ENCODE data around the gene CNOT1. TPM values are rescaled to one million over a fixed set of nuclear protein-coding genes. Genes with fewer than 3 reads are reported as not detected.
"Not testable (repeated sequence)": the region's sequence is repeated elsewhere in the genome, so short reads cannot be mapped to it uniquely, and the experiment has no call there.

The CNOT1 gene
- total RNA-seq, 1 donor from 2014 or later, result 128 TPM

- DNase-seq (ENCODE audit: low spot score), result no peak
Observed at GRCh38 chr16:58582133-58582532, 47.5 kb downstream of the CNOT1 start.

- DNase-seq (ENCODE audit: low spot score), result no peak
Observed at GRCh38 chr16:58579587-58579986, 50.0 kb downstream of the CNOT1 start.

- DNase-seq (ENCODE audit: low spot score), result no peak
Observed at GRCh38 chr16:58578642-58579041, 51.0 kb downstream of the CNOT1 start.

GRCh38 chr16:58577141-58577540, 52.5 kb downstream of the CNOT1 start:
- no peak for DNase-seq (ENCODE audit: low spot score)

GRCh38 chr16:58574895-58575294, 54.7 kb downstream of the CNOT1 start:
- DNase-seq (ENCODE audit: low spot score), result no peak

- not testable (repeated sequence) for DNase-seq (ENCODE audit: low spot score)
Observed at GRCh38 chr16:58565697-58566096, 63.9 kb downstream of the CNOT1 start.

GRCh38 chr16:58563775-58564174, 65.9 kb downstream of the CNOT1 start:
- no peak for DNase-seq (ENCODE audit: low spot score)

- DNase-seq (ENCODE audit: low spot score), result no peak
Observed at GRCh38 chr16:58563235-58563634, 66.4 kb downstream of the CNOT1 start.

GRCh38 chr16:58556678-58557077, 72.9 kb downstream of the CNOT1 start:
- DNase-seq (ENCODE audit: low spot score), result no peak

GRCh38 chr16:58551496-58551895, 78.1 kb downstream of the CNOT1 start:
- no peak for DNase-seq (ENCODE audit: low spot score)

GRCh38 chr16:58548378-58548777, 81.2 kb downstream of the CNOT1 start:
- DNase-seq (ENCODE audit: low spot score), result no peak

- no peak for DNase-seq (ENCODE audit: low spot score)
Observed at GRCh38 chr16:58543685-58544084, 85.9 kb downstream of the CNOT1 start.

- no peak for DNase-seq (ENCODE audit: low spot score)
Observed at GRCh38 chr16:58542291-58542690, 87.3 kb downstream of the CNOT1 start.

- no peak for DNase-seq (ENCODE audit: low spot score)
Observed at GRCh38 chr16:58541711-58542110, 87.9 kb downstream of the CNOT1 start.

- DNase-seq (ENCODE audit: low spot score), result no peak
Observed at GRCh38 chr16:58537124-58537906, 92.3 kb downstream of the CNOT1 start.

GRCh38 chr16:58536278-58536677, 93.3 kb downstream of the CNOT1 start:
- no peak for DNase-seq (ENCODE audit: low spot score)

- no peak for DNase-seq (ENCODE audit: low spot score)
Observed at GRCh38 chr16:58535100-58535499, 94.5 kb downstream of the CNOT1 start.

- no peak for DNase-seq (ENCODE audit: low spot score)
Observed at GRCh38 chr16:58533751-58534470, 95.7 kb downstream of the CNOT1 start.

- no peak for DNase-seq (ENCODE audit: low spot score)
Observed at GRCh38 chr16:58532414-58532813, 97.2 kb downstream of the CNOT1 start.

- no peak for DNase-seq (ENCODE audit: low spot score)
Observed at GRCh38 chr16:58530179-58530578, 99.4 kb downstream of the CNOT1 start.

GRCh38 chr16:58519707-58520106, 109.9 kb downstream of the CNOT1 start:
- DNase-seq (ENCODE audit: low spot score), result no peak

GRCh38 chr16:58518980-58519368, 110.7 kb downstream of the CNOT1 start:
- DNase-seq (ENCODE audit: low spot score), result no peak
